HepG2 (cell line): ENCODE results near the gene NPAS2. TPM values are rescaled to one million over a fixed set of nuclear protein-coding genes. Genes with fewer than 3 reads are reported as not detected.

Experiments used
- CREM ChIP-seq, 2 experiments: sonication (generic) in 1 of 2; formaldehyde crosslinking in 1 of 2; IDR thresholded peaks; 2 replicates each; pipeline versions ENCODE4 v1.4.0 to v1.6.1; 2016 to 2020; ENCODE audit warnings: antibody characterized with exemption in 1 of 2, mild to moderate bottlenecking in 1 of 2, missing genetic modification reagents in 1 of 2
- ETS1 ChIP-seq: sonication (generic); formaldehyde crosslinking; IDR thresholded peaks from 2 replicates; pipeline ENCODE4 v1.4.0; 2020; ENCODE audit warnings: missing genetic modification reagents
- FOXK1 ChIP-seq: sonication (generic); formaldehyde crosslinking; IDR thresholded peaks from 2 replicates; pipeline ENCODE4 v1.4.0; 2020; ENCODE audit warnings: low read depth, missing genetic modification reagents, borderline replicate concordance
- GLI4 ChIP-seq: sonication (generic); formaldehyde crosslinking; IDR thresholded peaks from 2 replicates; pipeline ENCODE4 v1.5.1; 2020; ENCODE audit warnings: missing genetic modification reagents, mild to moderate bottlenecking, moderate library complexity, borderline replicate concordance
- HDAC1 ChIP-seq: sonication (generic); formaldehyde crosslinking; IDR thresholded peaks from 2 replicates; pipeline ENCODE4 v1.5.1; 2020; ENCODE audit warnings: mild to moderate bottlenecking, missing genetic modification reagents
- POLR2AphosphoS5 ChIP-seq: IDR thresholded peaks from 2 replicates; pipeline ENCODE4 v1.6.1; 2012; ENCODE audit warnings: low read depth, low read length
- SRSF9 ChIP-seq: fragments of 200-400 bp; formaldehyde crosslinking; IDR thresholded peaks from 2 replicates; pipeline ENCODE4 v1.6.1; 2018; ENCODE audit warnings: borderline replicate concordance, mild to moderate bottlenecking, low read depth, low read length; ENCODE audit not compliant: insufficient read depth, poor library complexity, severe bottlenecking
- XRCC5 ChIP-seq: fragments of 200-400 bp; formaldehyde crosslinking; optimal IDR thresholded peaks from 2 replicates; pipeline ENCODE3; 2017; ENCODE audit warnings: mild to moderate bottlenecking, low read length
- ZNF264 ChIP-seq: sonication (generic); formaldehyde crosslinking; IDR thresholded peaks from 2 replicates; pipeline ENCODE4 v1.4.0; 2020; ENCODE audit warnings: missing genetic modification reagents
- ZNF441 ChIP-seq: sonication (generic); formaldehyde crosslinking; IDR thresholded peaks from 2 replicates; pipeline ENCODE4 v1.7.0; 2021; ENCODE audit warnings: missing genetic modification reagents, borderline replicate concordance
- ZNF484 ChIP-seq: sonication (generic); formaldehyde crosslinking; IDR thresholded peaks from 2 replicates; pipeline ENCODE4 v1.5.1; 2020; ENCODE audit warnings: mild to moderate bottlenecking, low read depth, missing genetic modification reagents, borderline replicate concordance
- polyA plus RNA-seq, 8 experiments: library from polyadenylated mRNA; depleted of rRNA in 3 of 8; stranded (reverse) in 7 of 8; unstranded in 1 of 8; fragments of >200 nt; fragmentation: Illumina TruSeq in 4 of 8; extraction: Trizol in 4 of 8; gene quantifications; 2 replicates each; pipeline versions ENCODE4 v1.2.1 to v1.2.3, GENCODE V29; 2011 to 2016; ENCODE audit warnings: low read depth in 4 of 8, missing spikeins in 1 of 8, mixed read lengths in 1 of 8; ENCODE audit not compliant: insufficient read depth in 1 of 8
- total RNA-seq, 5 experiments: library from RNA; depleted of rRNA; stranded (reverse); fragments of >200 nt; fragmentation: Illumina TruSeq; extraction: Trizol; gene quantifications; 2 replicates each; pipeline ENCODE4 v1.2.3, GENCODE V29; 2016; ENCODE audit warnings: low read depth in 1 of 5
- TF ChIP-seq, protein P1 (sequence below): sonication (generic); formaldehyde crosslinking; IDR thresholded peaks from 2 replicates; pipeline ENCODE4 v1.5.0; 2020; ENCODE audit warnings: mild to moderate bottlenecking, missing genetic modification reagents, moderate library complexity
- TF ChIP-seq, protein P2 (sequence below), 2 experiments: fragments of 450-650 bp in 1 of 2; sonication (generic) in 1 of 2; formaldehyde crosslinking in 1 of 2; IDR thresholded peaks; 2 replicates each; pipeline versions ENCODE4 v1.6.1 to v1.8.0; 2016 to 2022; ENCODE audit warnings: antibody characterized with exemption in 1 of 2, mild to moderate bottlenecking in 1 of 2, missing genetic modification reagents in 1 of 2

Gene NPAS2
- total and polyA plus RNA-seq, 2 of the 13 experiments (the other 11 are each of a cell fraction or from before 2014, with no cell fraction given), result 14.8 to 37.5 TPM

- peak; percentile 27; the same call in 1 of the 2 replicates for TF ChIP-seq HDAC1 (CRISPR knock-in tag)
- TF ChIP-seq GLI4 (CRISPR knock-in tag), result no peak
- no peak for TF ChIP-seq CREM (IDR thresholded peaks at IDR 0.05)
- TF ChIP-seq CREM (CRISPR knock-in tag; IDR thresholded peaks at IDR 0.05), result no peak
- TF ChIP-seq ZNF484 (CRISPR knock-in tag), result no peak
- no peak for TF ChIP-seq SRSF9
- no peak for TF ChIP-seq ZNF264
- TF ChIP-seq, protein P1, sequence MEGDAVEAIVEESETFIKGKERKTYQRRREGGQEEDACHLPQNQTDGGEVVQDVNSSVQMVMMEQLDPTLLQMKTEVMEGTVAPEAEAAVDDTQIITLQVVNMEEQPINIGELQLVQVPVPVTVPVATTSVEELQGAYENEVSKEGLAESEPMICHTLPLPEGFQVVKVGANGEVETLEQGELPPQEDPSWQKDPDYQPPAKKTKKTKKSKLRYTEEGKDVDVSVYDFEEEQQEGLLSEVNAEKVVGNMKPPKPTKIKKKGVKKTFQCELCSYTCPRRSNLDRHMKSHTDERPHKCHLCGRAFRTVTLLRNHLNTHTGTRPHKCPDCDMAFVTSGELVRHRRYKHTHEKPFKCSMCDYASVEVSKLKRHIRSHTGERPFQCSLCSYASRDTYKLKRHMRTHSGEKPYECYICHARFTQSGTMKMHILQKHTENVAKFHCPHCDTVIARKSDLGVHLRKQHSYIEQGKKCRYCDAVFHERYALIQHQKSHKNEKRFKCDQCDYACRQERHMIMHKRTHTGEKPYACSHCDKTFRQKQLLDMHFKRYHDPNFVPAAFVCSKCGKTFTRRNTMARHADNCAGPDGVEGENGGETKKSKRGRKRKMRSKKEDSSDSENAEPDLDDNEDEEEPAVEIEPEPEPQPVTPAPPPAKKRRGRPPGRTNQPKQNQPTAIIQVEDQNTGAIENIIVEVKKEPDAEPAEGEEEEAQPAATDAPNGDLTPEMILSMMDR (CRISPR knock-in tag), result 0 out of 2 replicates have a peak, but pooled peaks have one; percentile 4
- TF ChIP-seq, protein P2, sequence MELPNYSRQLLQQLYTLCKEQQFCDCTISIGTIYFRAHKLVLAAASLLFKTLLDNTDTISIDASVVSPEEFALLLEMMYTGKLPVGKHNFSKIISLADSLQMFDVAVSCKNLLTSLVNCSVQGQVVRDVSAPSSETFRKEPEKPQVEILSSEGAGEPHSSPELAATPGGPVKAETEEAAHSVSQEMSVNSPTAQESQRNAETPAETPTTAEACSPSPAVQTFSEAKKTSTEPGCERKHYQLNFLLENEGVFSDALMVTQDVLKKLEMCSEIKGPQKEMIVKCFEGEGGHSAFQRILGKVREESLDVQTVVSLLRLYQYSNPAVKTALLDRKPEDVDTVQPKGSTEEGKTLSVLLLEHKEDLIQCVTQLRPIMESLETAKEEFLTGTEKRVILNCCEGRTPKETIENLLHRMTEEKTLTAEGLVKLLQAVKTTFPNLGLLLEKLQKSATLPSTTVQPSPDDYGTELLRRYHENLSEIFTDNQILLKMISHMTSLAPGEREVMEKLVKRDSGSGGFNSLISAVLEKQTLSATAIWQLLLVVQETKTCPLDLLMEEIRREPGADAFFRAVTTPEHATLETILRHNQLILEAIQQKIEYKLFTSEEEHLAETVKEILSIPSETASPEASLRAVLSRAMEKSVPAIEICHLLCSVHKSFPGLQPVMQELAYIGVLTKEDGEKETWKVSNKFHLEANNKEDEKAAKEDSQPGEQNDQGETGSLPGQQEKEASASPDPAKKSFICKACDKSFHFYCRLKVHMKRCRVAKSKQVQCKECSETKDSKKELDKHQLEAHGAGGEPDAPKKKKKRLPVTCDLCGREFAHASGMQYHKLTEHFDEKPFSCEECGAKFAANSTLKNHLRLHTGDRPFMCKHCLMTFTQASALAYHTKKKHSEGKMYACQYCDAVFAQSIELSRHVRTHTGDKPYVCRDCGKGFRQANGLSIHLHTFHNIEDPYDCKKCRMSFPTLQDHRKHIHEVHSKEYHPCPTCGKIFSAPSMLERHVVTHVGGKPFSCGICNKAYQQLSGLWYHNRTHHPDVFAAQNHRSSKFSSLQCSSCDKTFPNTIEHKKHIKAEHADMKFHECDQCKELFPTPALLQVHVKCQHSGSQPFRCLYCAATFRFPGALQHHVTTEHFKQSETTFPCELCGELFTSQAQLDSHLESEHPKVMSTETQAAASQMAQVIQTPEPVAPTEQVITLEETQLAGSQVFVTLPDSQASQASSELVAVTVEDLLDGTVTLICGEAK (IDR thresholded peaks at IDR 0.05), result no peak
- TF ChIP-seq, protein P2 (CRISPR knock-in tag; IDR thresholded peaks at IDR 0.05), result no peak
- 0 out of 2 replicates have a peak, but pooled peaks have one; percentile 37 for TF ChIP-seq FOXK1 (CRISPR knock-in tag)
- no peak for TF ChIP-seq ETS1 (CRISPR knock-in tag)
- TF ChIP-seq POLR2AphosphoS5, result 0 out of 2 replicates have a peak, but pooled peaks have one; percentile 42
- TF ChIP-seq XRCC5, result peak; percentile 25
- TF ChIP-seq ZNF441, result peak; percentile 74
Measured at GRCh38 chr2:101003278-101003775, 183.4 kb downstream of the NPAS2 start (continued).
